ENCODE results near the gene FBXO46. TPM values are rescaled to one million over a fixed set of nuclear protein-coding genes. Genes with fewer than 3 reads are reported as not detected.

The FBXO46 gene
- total and polyA plus RNA-seq, 2 of the 13 experiments (the other 11 are each of a cell fraction or from before 2014, with no cell fraction given) = 6.2 to 6.4 TPM

DNA sequence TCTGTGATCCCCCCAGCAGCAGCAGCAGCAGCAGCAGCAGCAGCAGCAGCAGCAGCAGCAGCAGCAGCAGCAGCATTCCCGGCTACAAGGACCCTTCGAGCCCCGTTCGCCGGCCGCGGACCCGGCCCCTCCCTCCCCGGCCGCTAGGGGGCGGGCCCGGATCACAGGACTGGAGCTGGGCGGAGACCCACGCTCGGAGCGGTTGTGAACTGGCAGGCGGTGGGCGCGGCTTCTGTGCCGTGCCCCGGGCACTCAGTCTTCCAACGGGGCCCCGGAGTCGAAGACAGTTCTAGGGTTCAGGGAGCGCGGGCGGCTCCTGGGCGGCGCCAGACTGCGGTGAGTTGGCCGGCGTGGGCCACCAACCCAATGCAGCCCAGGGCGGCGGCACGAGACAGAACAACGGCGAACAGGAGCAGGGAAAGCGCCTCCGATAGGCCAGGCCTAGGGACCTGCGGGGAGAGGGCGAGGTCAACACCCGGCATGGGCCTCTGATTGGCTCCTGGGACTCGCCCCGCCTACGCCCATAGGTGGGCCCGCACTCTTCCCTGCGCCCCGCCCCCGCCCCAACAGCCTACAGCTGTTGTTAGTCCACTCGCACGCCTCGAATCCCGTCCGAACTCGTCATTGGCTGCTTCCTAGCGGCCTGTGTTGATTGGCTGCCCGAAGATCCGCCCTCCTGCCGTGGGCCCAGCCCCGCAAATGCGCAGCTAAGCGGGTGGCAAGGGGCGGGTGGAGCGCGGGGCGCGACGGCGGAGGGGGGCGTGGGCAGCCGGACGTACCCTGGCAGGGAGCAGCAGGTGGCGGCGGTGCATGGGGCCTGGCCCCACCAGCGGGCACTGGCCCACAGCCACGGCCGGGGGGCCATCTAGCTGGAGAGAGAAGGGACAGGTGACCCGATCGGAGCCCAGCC, 39.8 kb upstream of the FBXO46 start (continued):
- TF ChIP-seq ZNF616 (CRISPR knock-in tag; IDR thresholded peaks at IDR 0.05; ENCODE audit: low read depth) = peak; percentile 61; the same call in 1 of the 2 replicates
- no peak for TF ChIP-seq CCAR2 (optimal IDR thresholded peaks at IDR 0.05; ENCODE audit: low read depth, low read length)
- TF ChIP-seq, protein P1, sequence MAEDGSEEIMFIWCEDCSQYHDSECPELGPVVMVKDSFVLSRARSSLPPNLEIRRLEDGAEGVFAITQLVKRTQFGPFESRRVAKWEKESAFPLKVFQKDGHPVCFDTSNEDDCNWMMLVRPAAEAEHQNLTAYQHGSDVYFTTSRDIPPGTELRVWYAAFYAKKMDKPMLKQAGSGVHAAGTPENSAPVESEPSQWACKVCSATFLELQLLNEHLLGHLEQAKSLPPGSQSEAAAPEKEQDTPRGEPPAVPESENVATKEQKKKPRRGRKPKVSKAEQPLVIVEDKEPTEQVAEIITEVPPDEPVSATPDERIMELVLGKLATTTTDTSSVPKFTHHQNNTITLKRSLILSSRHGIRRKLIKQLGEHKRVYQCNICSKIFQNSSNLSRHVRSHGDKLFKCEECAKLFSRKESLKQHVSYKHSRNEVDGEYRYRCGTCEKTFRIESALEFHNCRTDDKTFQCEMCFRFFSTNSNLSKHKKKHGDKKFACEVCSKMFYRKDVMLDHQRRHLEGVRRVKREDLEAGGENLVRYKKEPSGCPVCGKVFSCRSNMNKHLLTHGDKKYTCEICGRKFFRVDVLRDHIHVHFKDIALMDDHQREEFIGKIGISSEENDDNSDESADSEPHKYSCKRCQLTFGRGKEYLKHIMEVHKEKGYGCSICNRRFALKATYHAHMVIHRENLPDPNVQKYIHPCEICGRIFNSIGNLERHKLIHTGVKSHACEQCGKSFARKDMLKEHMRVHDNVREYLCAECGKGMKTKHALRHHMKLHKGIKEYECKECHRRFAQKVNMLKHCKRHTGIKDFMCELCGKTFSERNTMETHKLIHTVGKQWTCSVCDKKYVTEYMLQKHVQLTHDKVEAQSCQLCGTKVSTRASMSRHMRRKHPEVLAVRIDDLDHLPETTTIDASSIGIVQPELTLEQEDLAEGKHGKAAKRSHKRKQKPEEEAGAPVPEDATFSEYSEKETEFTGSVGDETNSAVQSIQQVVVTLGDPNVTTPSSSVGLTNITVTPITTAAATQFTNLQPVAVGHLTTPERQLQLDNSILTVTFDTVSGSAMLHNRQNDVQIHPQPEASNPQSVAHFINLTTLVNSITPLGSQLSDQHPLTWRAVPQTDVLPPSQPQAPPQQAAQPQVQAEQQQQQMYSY (CRISPR knock-in tag; IDR thresholded peaks at IDR 0.05) = peak; percentile 51
- no peak for TF ChIP-seq MIER2 (CRISPR knock-in tag; IDR thresholded peaks at IDR 0.05)
- TF ChIP-seq, protein P2, sequence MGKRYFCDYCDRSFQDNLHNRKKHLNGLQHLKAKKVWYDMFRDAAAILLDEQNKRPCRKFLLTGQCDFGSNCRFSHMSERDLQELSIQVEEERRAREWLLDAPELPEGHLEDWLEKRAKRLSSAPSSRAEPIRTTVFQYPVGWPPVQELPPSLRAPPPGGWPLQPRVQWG (CRISPR knock-in tag; IDR thresholded peaks at IDR 0.05; ENCODE audit: borderline replicate concordance, low read depth) = no peak
- TF ChIP-seq ZNF775 (CRISPR knock-in tag; IDR thresholded peaks at IDR 0.05; ENCODE audit: borderline replicate concordance) = no peak
- TF ChIP-seq SRSF1 (optimal IDR thresholded peaks at IDR 0.05; ENCODE audit: low read depth, low read length) = peak; percentile 71
- no peak for TF ChIP-seq PTBP1 (IDR thresholded peaks at IDR 0.05; ENCODE audit: low read depth, low read length, poor library complexity, severe bottlenecking)
- 0 out of 2 replicates have a peak, but pooled peaks have one; percentile 43 for TF ChIP-seq STAT5B (CRISPR knock-in tag; IDR thresholded peaks at IDR 0.05)
- peak; percentile 10; the same call in 1 of the 2 replicates for TF ChIP-seq SMAD3 (CRISPR knock-in tag; IDR thresholded peaks at IDR 0.05)
- TF ChIP-seq NFIC (IDR thresholded peaks at IDR 0.05; ENCODE audit: low read length) = no peak
- TF ChIP-seq, protein P3, sequence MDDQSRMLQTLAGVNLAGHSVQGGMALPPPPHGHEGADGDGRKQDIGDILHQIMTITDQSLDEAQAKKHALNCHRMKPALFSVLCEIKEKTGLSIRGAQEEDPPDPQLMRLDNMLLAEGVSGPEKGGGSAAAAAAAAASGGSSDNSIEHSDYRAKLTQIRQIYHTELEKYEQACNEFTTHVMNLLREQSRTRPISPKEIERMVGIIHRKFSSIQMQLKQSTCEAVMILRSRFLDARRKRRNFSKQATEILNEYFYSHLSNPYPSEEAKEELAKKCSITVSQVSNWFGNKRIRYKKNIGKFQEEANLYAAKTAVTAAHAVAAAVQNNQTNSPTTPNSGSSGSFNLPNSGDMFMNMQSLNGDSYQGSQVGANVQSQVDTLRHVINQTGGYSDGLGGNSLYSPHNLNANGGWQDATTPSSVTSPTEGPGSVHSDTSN (CRISPR knock-in tag; IDR thresholded peaks at IDR 0.05; ENCODE audit: borderline replicate concordance) = 0 out of 2 replicates have a peak, but pooled peaks have one; percentile 21
- TF ChIP-seq, protein P4, sequence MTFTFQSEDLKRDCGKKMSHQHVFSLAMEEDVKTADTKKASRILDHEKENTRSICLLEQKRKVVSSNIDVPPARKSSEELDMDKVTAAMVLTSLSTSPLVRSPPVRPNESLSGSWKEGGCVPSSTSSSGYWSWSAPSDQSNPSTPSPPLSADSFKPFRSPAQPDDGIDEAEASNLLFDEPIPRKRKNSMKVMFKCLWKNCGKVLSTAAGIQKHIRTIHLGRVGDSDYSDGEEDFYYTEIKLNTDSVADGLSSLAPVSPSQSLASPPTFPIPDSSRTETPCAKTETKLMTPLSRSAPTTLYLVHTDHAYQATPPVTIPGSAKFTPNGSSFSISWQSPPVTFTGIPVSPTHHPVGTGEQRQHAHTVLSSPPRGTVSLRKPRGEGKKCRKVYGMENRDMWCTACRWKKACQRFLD (CRISPR knock-in tag; IDR thresholded peaks at IDR 0.05; ENCODE audit: borderline replicate concordance) = peak; percentile 51; the same call in 1 of the 2 replicates
- no peak for TF ChIP-seq ONECUT2 (CRISPR knock-in tag; IDR thresholded peaks at IDR 0.05)
- TF ChIP-seq AHR (CRISPR knock-in tag; IDR thresholded peaks at IDR 0.05) = peak; percentile 55
- TF ChIP-seq, protein P5, sequence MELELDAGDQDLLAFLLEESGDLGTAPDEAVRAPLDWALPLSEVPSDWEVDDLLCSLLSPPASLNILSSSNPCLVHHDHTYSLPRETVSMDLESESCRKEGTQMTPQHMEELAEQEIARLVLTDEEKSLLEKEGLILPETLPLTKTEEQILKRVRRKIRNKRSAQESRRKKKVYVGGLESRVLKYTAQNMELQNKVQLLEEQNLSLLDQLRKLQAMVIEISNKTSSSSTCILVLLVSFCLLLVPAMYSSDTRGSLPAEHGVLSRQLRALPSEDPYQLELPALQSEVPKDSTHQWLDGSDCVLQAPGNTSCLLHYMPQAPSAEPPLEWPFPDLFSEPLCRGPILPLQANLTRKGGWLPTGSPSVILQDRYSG (CRISPR knock-in tag; IDR thresholded peaks at IDR 0.05) = no peak
- TF ChIP-seq ZNF292 (CRISPR knock-in tag; IDR thresholded peaks at IDR 0.05; ENCODE audit: borderline replicate concordance, low read depth) = peak; percentile 48; the same call in 1 of the 2 replicates
- TF ChIP-seq TBL1XR1 (IDR thresholded peaks at IDR 0.05; ENCODE audit: borderline replicate concordance, low read length, partially characterized antibody) = no peak
- TF ChIP-seq ZNF235 (CRISPR knock-in tag; IDR thresholded peaks at IDR 0.05; ENCODE audit: borderline replicate concordance) = no peak
- peak; percentile 60; the same call in 1 of the 2 replicates for TF ChIP-seq GZF1 (CRISPR knock-in tag; IDR thresholded peaks at IDR 0.05)
- TF ChIP-seq KLF15 (CRISPR knock-in tag; IDR thresholded peaks at IDR 0.05; ENCODE audit: borderline replicate concordance) = peak; percentile 66; the same call in 1 of the 2 replicates
